SK-N-SH (cell line): ENCODE measurements around the gene TMX4. TPM values are rescaled to one million over a fixed set of nuclear protein-coding genes. Genes with fewer than 3 reads are reported as not detected.

Experiments
- CTCF ChIA-PET: fragments of 300-600, 350-600 bp; formaldehyde crosslinking; extraction: SDS; loops from one replicate; lab custom pipeline; 2021; lab: Yijun Ruan, JAX
- POLR2A ChIA-PET: fragments of 350-600 bp; sonication (Branson Sonifier 250); formaldehyde crosslinking; extraction: SDS; loops from one replicate; lab custom pipeline; 2020; ENCODE audit warnings: antibody characterized with exemption, inconsistent platforms; lab: Yijun Ruan, JAX
- DNase-seq: peaks from one replicate; pipeline ENCODE4 v3.0.0; 2012
- H2AFZ ChIP-seq: fragments of 200-600 bp; sonication (generic); 2 replicates; pipeline ENCODE4 v1.8.1; 2016; ENCODE audit warnings: antibody characterized with exemption, mild to moderate bottlenecking, low read depth
- H3F3A ChIP-seq: fragments of 200-600 bp; sonication (generic); replicated peaks from 2 replicates; pipeline ENCODE3; 2016; ENCODE audit warnings: antibody characterized with exemption, mild to moderate bottlenecking; ENCODE audit not compliant: insufficient read depth
- H3K27ac ChIP-seq, 2 experiments: fragments of 200-500 bp in 1 of 2; fragments of 200-600 bp in 1 of 2; sonication (Bioruptor generic) in 1 of 2; sonication (generic), shearing (Covaris generic) in 1 of 2; 2 replicates each; pipeline versions ENCODE4 v1.5.1 to v1.6.1; 2014 to 2016; ENCODE audit warnings: low read depth in 2 of 2, inconsistent platforms in 1 of 2, low read length in 1 of 2, mild to moderate bottlenecking in 1 of 2, mixed read lengths in 1 of 2
- H3K27me3 ChIP-seq: fragments of 200-600 bp; sonication (generic), shearing (Covaris generic); 2 replicates; pipeline ENCODE4 v1.6.1; 2016; ENCODE audit warnings: mixed run types; ENCODE audit not compliant: insufficient read depth
- H3K36me3 ChIP-seq, 2 experiments: fragments of 200-500 bp in 1 of 2; fragments of 200-600 bp in 1 of 2; sonication (Bioruptor generic) in 1 of 2; sonication (generic) in 1 of 2; replicated peaks in 1 of 2; 2 replicates each; pipeline versions ENCODE3 to v1.5.1; 2014 to 2016; ENCODE audit warnings: low read length in 1 of 2, mild to moderate bottlenecking in 1 of 2; ENCODE audit not compliant: insufficient read depth in 2 of 2, control insufficient read depth in 1 of 2
- H3K4me1 ChIP-seq, 2 experiments: fragments of 200-500 bp in 1 of 2; fragments of 200-600 bp in 1 of 2; sonication (Bioruptor generic) in 1 of 2; sonication (generic), shearing (Covaris generic) in 1 of 2; 2 replicates each; pipeline versions ENCODE4 v1.5.1 to v1.6.1; 2014 to 2016; ENCODE audit warnings: low read depth in 1 of 2, low read length in 1 of 2, mixed run types in 1 of 2; ENCODE audit not compliant: insufficient read depth in 2 of 2, control insufficient read depth in 1 of 2
- H3K4me2 ChIP-seq: fragments of 200-600 bp; sonication (generic), shearing (Covaris generic); 2 replicates; pipeline ENCODE4 v1.6.1; 2017; ENCODE audit warnings: mixed run types
- H3K4me3 ChIP-seq, 2 experiments: fragments of 200-500 bp in 1 of 2; fragments of 200-600 bp in 1 of 2; sonication (Bioruptor generic) in 1 of 2; sonication (generic), shearing (Covaris generic) in 1 of 2; 2 replicates each; pipeline versions ENCODE4 v1.5.1 to v1.8.1; 2014 to 2016; ENCODE audit warnings: low read depth in 2 of 2, inconsistent platforms in 1 of 2, low read length in 1 of 2, mild to moderate bottlenecking in 1 of 2, mixed read lengths in 1 of 2, moderate library complexity in 1 of 2
- H3K79me2 ChIP-seq: fragments of 200-600 bp; sonication (generic); 2 replicates; pipeline ENCODE4 v1.8.1; 2017; ENCODE audit warnings: mild to moderate bottlenecking; ENCODE audit not compliant: insufficient read depth
- H3K9ac ChIP-seq: fragments of 200-600 bp; sonication (generic); 2 replicates; pipeline ENCODE4 v1.6.1; 2017; ENCODE audit warnings: mixed run types
- H3K9me2 ChIP-seq: fragments of 200-600 bp; sonication (generic); 2 replicates; pipeline ENCODE4 v1.6.1; 2017; ENCODE audit warnings: mixed run types
- H3K9me3 ChIP-seq: fragments of 200-600 bp; sonication (generic); 2 replicates; pipeline ENCODE4 v1.6.1; 2017; ENCODE audit warnings: mixed run types, mild to moderate bottlenecking, moderate library complexity
- H4K20me1 ChIP-seq: fragments of 200-600 bp; sonication (generic); 2 replicates; pipeline ENCODE4 v1.6.1; 2017; ENCODE audit warnings: mild to moderate bottlenecking, mixed run types; ENCODE audit not compliant: insufficient read depth
- ELF1 ChIP-seq: IDR thresholded peaks from 2 replicates; pipeline ENCODE4 v1.4.0; 2012
- EP300 ChIP-seq, 2 experiments: IDR thresholded peaks; 2 replicates each; pipeline versions ENCODE4 v1.4.0 to v1.6.1; 2012; ENCODE audit warnings: borderline replicate concordance in 1 of 2, low read depth in 1 of 2, low read length in 1 of 2
- EZH2phosphoT487 ChIP-seq: fragments of 200-600 bp; sonication (generic); IDR thresholded peaks from 2 replicates; pipeline ENCODE4 v1.6.1; 2017; ENCODE audit warnings: low read depth, mixed run types, mild to moderate bottlenecking, antibody characterized with exemption, moderate library complexity, borderline replicate concordance
- FOSL2 ChIP-seq: IDR thresholded peaks from 2 replicates; pipeline ENCODE4 v1.4.0; 2012; ENCODE audit warnings: low read depth, mild to moderate bottlenecking, moderate library complexity, borderline replicate concordance
- FOXJ3 ChIP-seq: sonication (generic); formaldehyde crosslinking; IDR thresholded peaks from 2 replicates; pipeline ENCODE4 v1.5.1; 2020; ENCODE audit warnings: mild to moderate bottlenecking, missing genetic modification reagents
- GABPA ChIP-seq: IDR thresholded peaks from 2 replicates; pipeline ENCODE4 v1.4.0; 2012; ENCODE audit warnings: low read depth, mild to moderate bottlenecking
- IRF3 ChIP-seq: fragments of 150-350 bp; IDR thresholded peaks from 2 replicates; pipeline ENCODE4 v1.6.1; 2016; ENCODE audit warnings: mild to moderate bottlenecking, low read depth, low read length
- JUND ChIP-seq: IDR thresholded peaks from 2 replicates; pipeline ENCODE4 v1.4.0; 2012
- MXI1 ChIP-seq: IDR thresholded peaks from 2 replicates; pipeline ENCODE4 v1.6.1; 2012; ENCODE audit warnings: mild to moderate bottlenecking, low read depth, low read length, improper control_type of control experiment
- NFIC ChIP-seq: IDR thresholded peaks from 2 replicates; pipeline ENCODE4 v1.4.0; 2012; ENCODE audit warnings: borderline replicate concordance
- RCOR1 ChIP-seq: fragments of 150-350 bp; IDR thresholded peaks from 2 replicates; pipeline ENCODE4 v1.6.1; 2017; ENCODE audit warnings: antibody characterized with exemption, low read length
- RFX5 ChIP-seq: IDR thresholded peaks from 2 replicates; pipeline ENCODE4 v1.6.1; 2012; ENCODE audit warnings: mild to moderate bottlenecking, improper control_type of control experiment, low read length
- TAF1 ChIP-seq: IDR thresholded peaks from 2 replicates; pipeline ENCODE4 v1.6.1; 2012; ENCODE audit warnings: low read depth, mild to moderate bottlenecking, low read length, moderate library complexity, borderline replicate concordance
- TCF12 ChIP-seq: IDR thresholded peaks from 2 replicates; pipeline ENCODE4 v1.4.0; 2012
- YY1 ChIP-seq: IDR thresholded peaks from 2 replicates; pipeline ENCODE4 v1.4.0; 2012; ENCODE audit warnings: low read depth, mild to moderate bottlenecking
- whole genome bisulfite sequencing: methylation state at CpG from one replicate; pipeline ENCODE4 v1.1.6; 2017; ENCODE audit warnings: low lambda C conversion rate; 5-methylcytosine and 5-hydroxymethylcytosine counted together
- polyA plus RNA-seq, 3 experiments: library from polyadenylated mRNA; depleted of rRNA; stranded (reverse); fragments of >200 nt; gene quantifications; 2 replicates each; pipeline ENCODE4 v1.2.3, GENCODE V29; 2012
- TF ChIP-seq, protein P1 (sequence below): IDR thresholded peaks from 2 replicates; pipeline ENCODE4 v1.6.1; 2012; ENCODE audit warnings: mild to moderate bottlenecking, low read depth, low read length, moderate library complexity

The TMX4 gene
- polyA plus RNA-seq, 1 of the 3 experiments (the other 2 are of a cell fraction): 10.9 TPM

GRCh38 chr20:7989379-7989778, 30.2 kb downstream of the TMX4 start (continued):
- TF ChIP-seq JUND (no peak), TCF12 (no peak), GABPA (no peak)
- TF ChIP-seq, all 33 proteins: peak for 2

- CTCF ChIA-PET: no interaction called here
- no peak overlapping the region for H3K4me3 ChIP-seq
- H3K9me3 ChIP-seq: no peaks in the 10 kb centered on the region
- H4K20me1 ChIP-seq: no peaks in the 10 kb centered on the region
- peaks cover 19 to 67% of the 10 kb centered on the region in 2 experiments for H3K36me3 ChIP-seq
- no peak overlapping the region for H3K27ac ChIP-seq
- H3K4me2 ChIP-seq: no peak overlapping the region
- no peak overlapping the region for H3K9ac ChIP-seq
- H3F3A ChIP-seq: no peaks in the 10 kb centered on the region
- no peak for TF ChIP-seq ELF1
- no peak for TF ChIP-seq EZH2phosphoT487
- TF ChIP-seq MXI1: no peak
- TF ChIP-seq TAF1: no peak
- TF ChIP-seq FOSL2: no peak
- TF ChIP-seq YY1: no peak
- no peak for TF ChIP-seq NFIC
- no peak for TF ChIP-seq IRF3
- TF ChIP-seq FOXJ3 (CRISPR knock-in tag): no peak
- no peak for TF ChIP-seq EP300 (IDR thresholded peaks at IDR 0.05; ENCODE audit: borderline replicate concordance in 1 of 2, low read depth in 1 of 2, low read length in 1 of 2)
- no peak for TF ChIP-seq RCOR1
- TF ChIP-seq RFX5: no peak
- TF ChIP-seq, protein P1, sequence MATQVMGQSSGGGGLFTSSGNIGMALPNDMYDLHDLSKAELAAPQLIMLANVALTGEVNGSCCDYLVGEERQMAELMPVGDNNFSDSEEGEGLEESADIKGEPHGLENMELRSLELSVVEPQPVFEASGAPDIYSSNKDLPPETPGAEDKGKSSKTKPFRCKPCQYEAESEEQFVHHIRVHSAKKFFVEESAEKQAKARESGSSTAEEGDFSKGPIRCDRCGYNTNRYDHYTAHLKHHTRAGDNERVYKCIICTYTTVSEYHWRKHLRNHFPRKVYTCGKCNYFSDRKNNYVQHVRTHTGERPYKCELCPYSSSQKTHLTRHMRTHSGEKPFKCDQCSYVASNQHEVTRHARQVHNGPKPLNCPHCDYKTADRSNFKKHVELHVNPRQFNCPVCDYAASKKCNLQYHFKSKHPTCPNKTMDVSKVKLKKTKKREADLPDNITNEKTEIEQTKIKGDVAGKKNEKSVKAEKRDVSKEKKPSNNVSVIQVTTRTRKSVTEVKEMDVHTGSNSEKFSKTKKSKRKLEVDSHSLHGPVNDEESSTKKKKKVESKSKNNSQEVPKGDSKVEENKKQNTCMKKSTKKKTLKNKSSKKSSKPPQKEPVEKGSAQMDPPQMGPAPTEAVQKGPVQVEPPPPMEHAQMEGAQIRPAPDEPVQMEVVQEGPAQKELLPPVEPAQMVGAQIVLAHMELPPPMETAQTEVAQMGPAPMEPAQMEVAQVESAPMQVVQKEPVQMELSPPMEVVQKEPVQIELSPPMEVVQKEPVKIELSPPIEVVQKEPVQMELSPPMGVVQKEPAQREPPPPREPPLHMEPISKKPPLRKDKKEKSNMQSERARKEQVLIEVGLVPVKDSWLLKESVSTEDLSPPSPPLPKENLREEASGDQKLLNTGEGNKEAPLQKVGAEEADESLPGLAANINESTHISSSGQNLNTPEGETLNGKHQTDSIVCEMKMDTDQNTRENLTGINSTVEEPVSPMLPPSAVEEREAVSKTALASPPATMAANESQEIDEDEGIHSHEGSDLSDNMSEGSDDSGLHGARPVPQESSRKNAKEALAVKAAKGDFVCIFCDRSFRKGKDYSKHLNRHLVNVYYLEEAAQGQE: no peak
- TF ChIP-seq, all 33 proteins: peak for 0
- POLR2A ChIA-PET: no interaction called here
- WGBS: 96% methylated on average over 4 of the region's 4 CpGs
- no peaks in the 10 kb centered on the region for H3K9me2 ChIP-seq
- H3K79me2 ChIP-seq: no peaks in the 10 kb centered on the region
- H3K4me1 ChIP-seq: no peaks in the 10 kb centered on the region; a peak in 2 of 4 replicates
- H2AFZ ChIP-seq: no peak overlapping the region
- no peaks in the 10 kb centered on the region for H3K27me3 ChIP-seq
- DNase-seq: no peak
Measured at GRCh38 chr20:7985916-7986315, 33.6 kb downstream of the TMX4 start.
